GM23338 (cell line): Measurements from ENCODE around the gene LRRTM1. TPM values are rescaled to one million over a fixed set of nuclear protein-coding genes. Genes with fewer than 3 reads are reported as not detected.

Experiments
- ATAC-seq: fragments of 200-7000 bp; cut with Tn5 transposase; 3 replicates; pipeline ENCODE4 v1.9.1; 2020
- DNase-seq: peaks from one replicate; pipeline ENCODE4 v3.0.0-alpha.2; 2015; ENCODE audit warnings: low spot score
- H2AFZ ChIP-seq: fragments of 200-600 bp; sonication (generic); 2 replicates; pipeline ENCODE4 v1.8.0; 2016; ENCODE audit warnings: antibody characterized with exemption, mild to moderate bottlenecking, moderate library complexity
- H3F3A ChIP-seq: fragments of 200-600 bp; sonication (generic); replicated peaks from 2 replicates; pipeline ENCODE4 v1.8.0; 2017; ENCODE audit warnings: antibody characterized with exemption, mixed run types, low read depth
- H3K27ac ChIP-seq: fragments of 200-600 bp; sonication (generic); 2 replicates; pipeline ENCODE4 v1.6.1; 2016; ENCODE audit warnings: low read depth
- H3K27me3 ChIP-seq: fragments of 200-600 bp; sonication (generic); 2 replicates; pipeline ENCODE4 v1.8.0; 2016; ENCODE audit warnings: mild to moderate bottlenecking, mixed run types, moderate library complexity; ENCODE audit not compliant: insufficient read depth
- H3K36me3 ChIP-seq: fragments of 200-600 bp; sonication (generic); 2 replicates; pipeline ENCODE4 v1.8.0; 2016; ENCODE audit warnings: mild to moderate bottlenecking; ENCODE audit not compliant: insufficient read depth
- H3K4me1 ChIP-seq: fragments of 200-600 bp; sonication (generic); 2 replicates; pipeline ENCODE4 v1.8.0; 2016; ENCODE audit warnings: mild to moderate bottlenecking, moderate library complexity; ENCODE audit not compliant: insufficient read depth
- H3K4me2 ChIP-seq: fragments of 200-600 bp; sonication (generic); 2 replicates; pipeline ENCODE4 v1.7.1; 2017; ENCODE audit warnings: mixed run types
- H3K4me3 ChIP-seq: fragments of 200-600 bp; sonication (generic); 2 replicates; pipeline ENCODE4 v1.6.1; 2016; ENCODE audit warnings: mixed run types
- H3K79me2 ChIP-seq: fragments of 200-600 bp; sonication (generic); replicated peaks from 2 replicates; pipeline ENCODE4 v1.8.0; 2017; ENCODE audit warnings: mild to moderate bottlenecking; ENCODE audit not compliant: insufficient read depth
- H3K9me2 ChIP-seq: fragments of 200-600 bp; sonication (generic); 2 replicates; pipeline ENCODE4 v1.8.0; 2017; ENCODE audit not compliant: insufficient read depth
- H4K20me1 ChIP-seq: fragments of 200-600 bp; sonication (generic); replicated peaks from 2 replicates; pipeline ENCODE4 v1.8.0; 2017; ENCODE audit warnings: mild to moderate bottlenecking; ENCODE audit not compliant: insufficient read depth
- H3K27ac Mint-ChIP-seq: 2 replicates; pipeline ENCODE4 v1.8.0; 2020; ENCODE audit warnings: inconsistent platforms, mild to moderate bottlenecking, moderate library complexity, mixed read lengths
- H3K27me3 Mint-ChIP-seq: 3 replicates; pipeline ENCODE4 v1.8.0; 2022; ENCODE audit warnings: low read depth, mild to moderate bottlenecking, moderate library complexity, mixed read lengths, inconsistent platforms; ENCODE audit not compliant: insufficient read depth, poor library complexity
- H3K36me3 Mint-ChIP-seq: 3 replicates; pipeline ENCODE4 v1.8.0; 2021; ENCODE audit warnings: low read depth, mild to moderate bottlenecking, inconsistent platforms, moderate library complexity, mixed read lengths
- H3K4me1 Mint-ChIP-seq: 3 replicates; pipeline ENCODE4 v1.8.0; 2020; ENCODE audit warnings: mild to moderate bottlenecking, inconsistent platforms, mixed read lengths
- H3K4me3 Mint-ChIP-seq: 3 replicates; pipeline ENCODE4 v1.8.0; 2021; ENCODE audit warnings: moderate library complexity, mild to moderate bottlenecking, inconsistent platforms, mixed read lengths
- H3K9me3 Mint-ChIP-seq: 3 replicates; pipeline ENCODE4 v1.8.0; 2020; ENCODE audit warnings: moderate library complexity, mild to moderate bottlenecking, inconsistent platforms, mixed read lengths
- CREB1 ChIP-seq: fragments of 250-450 bp; sonication (Bioruptor Pico); IDR thresholded peaks from 2 replicates; pipeline ENCODE4 v1.5.0; 2020; ENCODE audit warnings: low read depth, mild to moderate bottlenecking, moderate library complexity
- EZH2 ChIP-seq: fragments of 200-600 bp; sonication (generic); IDR thresholded peaks from one replicate; pipeline ENCODE4 v1.8.0; 2017; ENCODE audit warnings: antibody characterized with exemption, mild to moderate bottlenecking, low read depth; ENCODE audit not compliant: unreplicated experiment
- EZH2phosphoT487 ChIP-seq: fragments of 200-600 bp; sonication (generic); IDR thresholded peaks from one replicate; pipeline ENCODE4 v1.8.1; 2018; ENCODE audit warnings: antibody characterized with exemption; ENCODE audit not compliant: unreplicated experiment
- STAT1 ChIP-seq: IDR thresholded peaks from one replicate; pipeline ENCODE4 v1.6.1; 2016; ENCODE audit warnings: antibody characterized with exemption; ENCODE audit not compliant: unreplicated experiment
- polyA plus RNA-seq: library from polyadenylated mRNA; unstranded; fragments of >200 nt; fragmentation: Nextera tagmentation; extraction: Ambion mirVana; gene quantifications from 2 replicates; pipeline ENCODE4 v1.2.1, GENCODE V29; 2016
- total RNA-seq: library from RNA; depleted of rRNA; stranded (reverse); fragments of >200 nt; shearing (Covaris generic); gene quantifications from 2 replicates; pipeline ENCODE4 v1.2.3, GENCODE V29; 2014
- TF ChIP-seq, protein P1 (sequence below): fragments of 250-450 bp; sonication (Bioruptor Pico); IDR thresholded peaks from 2 replicates; pipeline ENCODE4 v1.5.0; 2020; ENCODE audit warnings: mild to moderate bottlenecking, moderate library complexity

LRRTM1 gene
- total and polyA plus RNA-seq, 2 experiments from 2014 or later: 0.34 to 1.3 TPM

DNA sequence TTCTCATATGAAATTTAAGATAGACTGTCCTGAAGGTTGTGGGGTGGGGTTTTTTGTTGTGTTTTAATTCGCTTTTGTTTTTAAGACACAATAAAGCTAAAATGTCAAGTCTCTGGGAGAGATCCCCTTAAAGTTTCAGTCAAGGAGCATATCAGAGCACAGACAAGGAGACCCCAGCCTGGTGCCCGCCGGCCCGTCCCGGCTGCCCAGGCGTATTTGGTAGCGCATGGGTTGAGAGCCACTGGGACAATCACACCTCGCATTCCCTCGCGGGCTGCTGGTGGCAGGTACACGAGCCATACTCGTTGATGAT, 2.6 kb downstream of the LRRTM1 start (continued):
- TF ChIP-seq, protein P1, sequence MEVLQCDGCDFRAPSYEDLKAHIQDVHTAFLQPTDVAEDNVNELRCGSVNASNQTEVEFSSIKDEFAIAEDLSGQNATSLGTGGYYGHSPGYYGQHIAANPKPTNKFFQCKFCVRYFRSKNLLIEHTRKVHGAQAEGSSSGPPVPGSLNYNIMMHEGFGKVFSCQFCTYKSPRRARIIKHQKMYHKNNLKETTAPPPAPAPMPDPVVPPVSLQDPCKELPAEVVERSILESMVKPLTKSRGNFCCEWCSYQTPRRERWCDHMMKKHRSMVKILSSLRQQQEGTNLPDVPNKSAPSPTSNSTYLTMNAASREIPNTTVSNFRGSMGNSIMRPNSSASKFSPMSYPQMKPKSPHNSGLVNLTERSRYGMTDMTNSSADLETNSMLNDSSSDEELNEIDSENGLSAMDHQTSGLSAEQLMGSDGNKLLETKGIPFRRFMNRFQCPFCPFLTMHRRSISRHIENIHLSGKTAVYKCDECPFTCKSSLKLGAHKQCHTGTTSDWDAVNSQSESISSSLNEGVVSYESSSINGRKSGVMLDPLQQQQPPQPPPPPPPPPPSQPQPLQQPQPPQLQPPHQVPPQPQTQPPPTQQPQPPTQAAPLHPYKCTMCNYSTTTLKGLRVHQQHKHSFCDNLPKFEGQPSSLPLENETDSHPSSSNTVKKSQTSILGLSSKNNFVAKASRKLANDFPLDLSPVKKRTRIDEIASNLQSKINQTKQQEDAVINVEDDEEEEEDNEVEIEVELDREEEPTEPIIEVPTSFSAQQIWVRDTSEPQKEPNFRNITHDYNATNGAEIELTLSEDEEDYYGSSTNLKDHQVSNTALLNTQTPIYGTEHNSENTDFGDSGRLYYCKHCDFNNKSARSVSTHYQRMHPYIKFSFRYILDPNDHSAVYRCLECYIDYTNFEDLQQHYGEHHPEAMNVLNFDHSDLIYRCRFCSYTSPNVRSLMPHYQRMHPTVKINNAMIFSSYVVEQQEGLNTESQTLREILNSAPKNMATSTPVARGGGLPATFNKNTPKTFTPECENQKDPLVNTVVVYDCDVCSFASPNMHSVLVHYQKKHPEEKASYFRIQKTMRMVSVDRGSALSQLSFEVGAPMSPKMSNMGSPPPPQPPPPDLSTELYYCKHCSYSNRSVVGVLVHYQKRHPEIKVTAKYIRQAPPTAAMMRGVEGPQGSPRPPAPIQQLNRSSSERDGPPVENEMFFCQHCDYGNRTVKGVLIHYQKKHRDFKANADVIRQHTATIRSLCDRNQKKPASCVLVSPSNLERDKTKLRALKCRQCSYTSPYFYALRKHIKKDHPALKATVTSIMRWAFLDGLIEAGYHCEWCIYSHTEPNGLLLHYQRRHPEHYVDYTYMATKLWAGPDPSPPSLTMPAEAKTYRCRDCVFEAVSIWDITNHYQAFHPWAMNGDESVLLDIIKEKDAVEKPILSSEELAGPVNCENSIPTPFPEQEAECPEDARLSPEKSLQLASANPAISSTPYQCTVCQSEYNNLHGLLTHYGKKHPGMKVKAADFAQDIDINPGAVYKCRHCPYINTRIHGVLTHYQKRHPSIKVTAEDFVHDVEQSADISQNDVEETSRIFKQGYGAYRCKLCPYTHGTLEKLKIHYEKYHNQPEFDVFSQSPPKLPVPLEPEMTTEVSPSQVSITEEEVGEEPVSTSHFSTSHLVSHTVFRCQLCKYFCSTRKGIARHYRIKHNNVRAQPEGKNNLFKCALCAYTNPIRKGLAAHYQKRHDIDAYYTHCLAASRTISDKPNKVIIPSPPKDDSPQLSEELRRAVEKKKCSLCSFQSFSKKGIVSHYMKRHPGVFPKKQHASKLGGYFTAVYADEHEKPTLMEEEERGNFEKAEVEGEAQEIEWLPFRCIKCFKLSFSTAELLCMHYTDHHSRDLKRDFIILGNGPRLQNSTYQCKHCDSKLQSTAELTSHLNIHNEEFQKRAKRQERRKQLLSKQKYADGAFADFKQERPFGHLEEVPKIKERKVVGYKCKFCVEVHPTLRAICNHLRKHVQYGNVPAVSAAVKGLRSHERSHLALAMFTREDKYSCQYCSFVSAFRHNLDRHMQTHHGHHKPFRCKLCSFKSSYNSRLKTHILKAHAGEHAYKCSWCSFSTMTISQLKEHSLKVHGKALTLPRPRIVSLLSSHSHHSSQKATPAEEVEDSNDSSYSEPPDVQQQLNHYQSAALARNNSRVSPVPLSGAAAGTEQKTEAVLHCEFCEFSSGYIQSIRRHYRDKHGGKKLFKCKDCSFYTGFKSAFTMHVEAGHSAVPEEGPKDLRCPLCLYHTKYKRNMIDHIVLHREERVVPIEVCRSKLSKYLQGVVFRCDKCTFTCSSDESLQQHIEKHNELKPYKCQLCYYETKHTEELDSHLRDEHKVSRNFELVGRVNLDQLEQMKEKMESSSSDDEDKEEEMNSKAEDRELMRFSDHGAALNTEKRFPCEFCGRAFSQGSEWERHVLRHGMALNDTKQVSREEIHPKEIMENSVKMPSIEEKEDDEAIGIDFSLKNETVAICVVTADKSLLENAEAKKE (CRISPR knock-in tag): no peak
- TF ChIP-seq EZH2phosphoT487: no peak
- TF ChIP-seq STAT1: no peak

DNA sequence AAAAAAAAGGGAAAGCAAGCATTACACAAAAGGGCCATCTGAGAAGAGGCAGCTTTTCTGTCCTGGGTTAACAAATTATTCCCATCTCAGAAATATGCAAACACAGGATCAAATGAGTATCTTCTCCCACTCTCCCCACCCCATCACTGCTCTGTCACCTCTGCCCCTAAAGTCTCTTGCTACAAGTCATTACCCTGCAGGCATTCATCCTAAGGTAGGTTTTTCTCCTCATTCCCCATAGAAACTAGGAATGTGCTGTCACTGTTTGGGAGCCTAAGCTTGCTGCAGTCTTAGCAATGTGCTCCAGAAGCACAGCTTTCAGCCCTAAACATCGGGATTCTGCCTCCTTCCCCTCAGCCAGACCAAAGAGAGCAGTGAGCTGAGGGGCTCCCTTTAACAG, 3.6 kb downstream of the LRRTM1 start:
- peaks cover 62% of the 10 kb centered on the region for H3K4me1 Mint-ChIP-seq
- Histone ChIP-seq H3K36me3 (no peaks in the 10 kb centered on the region), H3K79me2 (no peaks in the 10 kb centered on the region), H2AFZ (no peak overlapping the region), H3K4me2 (peak overlapping the region; percentile 88), H3K4me1 (peaks cover 51% of the 10 kb centered on the region), H3K4me3 (peak overlapping the region; percentile 70), H3F3A (0 out of 2 replicates have a peak, but pooled peaks cover 6% of the 10 kb centered on the region), H3K9me2 (no peaks in the 10 kb centered on the region), H3K27ac (no peak overlapping the region), H4K20me1 (no peaks in the 10 kb centered on the region; the same call in 1 of the 2 replicates), H3K27me3 (peaks cover 68% of the 10 kb centered on the region)
- TF ChIP-seq, protein P1 (CRISPR knock-in tag): no peak
- TF ChIP-seq CREB1 (CRISPR knock-in tag) (no peak), EZH2 (no peak)
- ATAC-seq (no peak), DNase-seq (peak; percentile 43)
- peak overlapping the region; percentile 37 for H3K4me3 Mint-ChIP-seq
- H3K27me3 Mint-ChIP-seq: peaks cover 63% of the 10 kb centered on the region
- H3K36me3 Mint-ChIP-seq: no peaks in the 10 kb centered on the region; the same call in 2 of the 3 replicates
- H3K27ac Mint-ChIP-seq: no peak overlapping the region
- H3K9me3 Mint-ChIP-seq: no peaks in the 10 kb centered on the region
